ENCODE measurements around the gene ATG10.
A peak's percentile ranks its signal among the peaks of the same experiment; 100 is the strongest.
"Not testable (repeated sequence)": the region's sequence is repeated elsewhere in the genome, so short reads cannot be mapped to it uniquely, and the experiment has no call there.

The ATG10 gene

GRCh38 chr5:81983148-81983547 lies 11.3 kb downstream of the ATG10 start:
- not testable (repeated sequence) for DNase-seq

- DNase-seq: not testable (repeated sequence)
Observed at GRCh38 chr5:81983563-81983962, 11.7 kb downstream of the ATG10 start.

GRCh38 chr5:81986126-81986525 lies 14.3 kb downstream of the ATG10 start:
- DNase-seq: no peak

- DNase-seq: no peak
Observed at GRCh38 chr5:81989204-81989603, 17.4 kb downstream of the ATG10 start.

DNA sequence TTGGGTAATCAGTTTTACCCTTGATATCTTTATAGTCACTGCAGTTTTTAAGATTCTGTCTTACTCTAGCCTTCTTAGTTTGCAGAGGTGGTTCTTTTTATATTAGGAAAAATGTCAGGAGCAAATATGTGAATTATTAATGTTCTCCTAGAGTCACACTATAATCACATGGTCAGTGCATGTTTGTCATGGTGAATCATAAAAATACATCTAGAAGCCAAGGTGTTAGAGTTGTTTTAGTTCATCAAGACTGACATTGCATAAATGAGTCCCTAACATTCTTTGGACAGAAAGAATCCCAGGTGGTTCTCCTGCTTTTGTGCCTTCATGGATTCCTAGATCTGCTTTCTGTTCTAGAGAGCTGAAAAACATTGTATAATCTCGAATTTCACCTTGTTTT lies 22.9 kb downstream of the ATG10 start:
- no peak for DNase-seq

- no peak for DNase-seq
Observed at GRCh38 chr5:81995407-81995806, 23.6 kb downstream of the ATG10 start.

GRCh38 chr5:82004511-82004910 lies 32.7 kb downstream of the ATG10 start:
- DNase-seq: no peak

- not testable (repeated sequence) for DNase-seq
Observed at GRCh38 chr5:82009869-82010268, 38.0 kb downstream of the ATG10 start.

- DNase-seq: no peak
Observed at GRCh38 chr5:82010696-82011095, 38.9 kb downstream of the ATG10 start.

- no peak for DNase-seq
Observed at GRCh38 chr5:82011761-82012160, 39.9 kb downstream of the ATG10 start.

DNA sequence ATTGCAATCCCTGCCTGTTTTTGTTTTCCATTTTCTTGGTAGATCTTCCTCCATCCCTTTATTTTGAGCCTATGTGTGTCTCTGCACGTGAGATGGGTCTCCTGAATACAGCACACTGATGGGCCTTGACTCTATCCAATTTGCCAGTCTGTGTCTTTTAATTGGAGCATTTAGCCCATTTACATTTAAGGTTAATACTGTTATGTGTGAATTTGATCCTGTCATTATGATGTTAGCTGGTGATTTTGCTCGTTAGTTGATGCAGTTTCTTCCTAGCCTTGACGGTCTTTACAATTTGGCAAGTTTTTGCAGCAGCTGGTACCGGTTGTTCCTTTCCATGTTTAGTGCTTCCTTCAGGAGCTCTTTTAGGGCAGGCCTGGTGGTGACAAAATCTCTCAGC lies 42.8 kb downstream of the ATG10 start:
- DNase-seq: not testable (repeated sequence)

- peak in 1 of 2 experiments; percentile 12 for DNase-seq
Observed at GRCh38 chr5:82018462-82018861, 46.6 kb downstream of the ATG10 start.

DNA sequence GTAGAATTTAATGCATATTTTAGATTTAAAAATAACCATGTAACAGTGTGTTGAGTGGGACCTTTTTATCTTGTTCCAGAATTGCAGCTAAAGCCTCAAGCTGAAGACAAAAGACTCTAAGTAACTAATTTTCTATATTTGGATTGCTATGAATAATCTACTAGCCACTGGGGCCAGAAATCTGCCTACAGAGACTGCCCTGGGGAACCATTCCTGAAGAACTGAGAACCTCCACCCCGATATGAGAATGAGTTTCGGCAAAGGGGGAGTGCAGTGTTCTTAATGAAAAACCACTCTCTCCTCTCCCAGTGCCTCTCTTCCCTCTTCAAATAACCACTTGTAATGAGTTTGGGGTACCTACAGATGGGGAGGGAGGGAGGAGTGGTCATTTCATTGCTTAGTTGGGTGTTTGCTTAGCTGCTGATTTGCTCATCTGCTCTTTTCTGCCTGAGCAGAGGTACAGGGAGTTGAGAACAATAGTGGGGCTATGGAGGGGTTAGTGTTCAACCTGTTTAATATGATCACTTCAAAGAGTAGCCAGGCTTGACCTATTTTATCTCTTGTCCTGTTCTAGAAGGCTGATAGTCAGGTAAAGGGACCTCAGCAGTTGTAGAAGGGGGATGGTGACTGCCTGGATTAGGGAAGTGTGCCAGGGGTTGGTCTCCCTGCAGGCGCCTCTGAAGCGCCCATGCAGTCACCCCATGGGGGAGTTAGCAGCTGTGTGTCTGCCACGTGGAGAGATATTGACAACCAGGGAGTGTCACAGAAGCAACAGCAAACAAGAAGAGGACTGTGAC lies 47.7 kb downstream of the ATG10 start:
- DNase-seq: no peak

GRCh38 chr5:82022499-82022898 lies 50.7 kb downstream of the ATG10 start:
- no peak for DNase-seq

DNA sequence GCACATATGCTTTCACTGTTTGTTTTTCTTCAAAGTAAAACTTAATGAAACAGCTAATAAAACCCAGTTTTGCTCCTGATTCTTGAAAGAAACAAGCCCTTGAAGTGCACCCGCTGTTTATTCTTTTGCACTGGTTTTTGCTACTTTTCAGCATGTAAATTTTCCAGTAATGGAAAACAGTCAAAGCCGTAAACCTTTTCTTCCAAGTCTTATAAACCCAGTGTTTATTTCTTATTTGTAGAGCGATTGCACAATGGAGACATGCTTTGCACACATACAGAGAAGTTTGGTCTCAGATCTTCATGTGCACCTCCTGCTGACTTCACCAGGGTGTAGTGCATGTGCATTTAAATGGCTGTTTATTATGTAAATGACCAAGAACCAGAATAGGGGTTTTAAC lies 51.8 kb downstream of the ATG10 start:
- DNase-seq: no peak

DNA sequence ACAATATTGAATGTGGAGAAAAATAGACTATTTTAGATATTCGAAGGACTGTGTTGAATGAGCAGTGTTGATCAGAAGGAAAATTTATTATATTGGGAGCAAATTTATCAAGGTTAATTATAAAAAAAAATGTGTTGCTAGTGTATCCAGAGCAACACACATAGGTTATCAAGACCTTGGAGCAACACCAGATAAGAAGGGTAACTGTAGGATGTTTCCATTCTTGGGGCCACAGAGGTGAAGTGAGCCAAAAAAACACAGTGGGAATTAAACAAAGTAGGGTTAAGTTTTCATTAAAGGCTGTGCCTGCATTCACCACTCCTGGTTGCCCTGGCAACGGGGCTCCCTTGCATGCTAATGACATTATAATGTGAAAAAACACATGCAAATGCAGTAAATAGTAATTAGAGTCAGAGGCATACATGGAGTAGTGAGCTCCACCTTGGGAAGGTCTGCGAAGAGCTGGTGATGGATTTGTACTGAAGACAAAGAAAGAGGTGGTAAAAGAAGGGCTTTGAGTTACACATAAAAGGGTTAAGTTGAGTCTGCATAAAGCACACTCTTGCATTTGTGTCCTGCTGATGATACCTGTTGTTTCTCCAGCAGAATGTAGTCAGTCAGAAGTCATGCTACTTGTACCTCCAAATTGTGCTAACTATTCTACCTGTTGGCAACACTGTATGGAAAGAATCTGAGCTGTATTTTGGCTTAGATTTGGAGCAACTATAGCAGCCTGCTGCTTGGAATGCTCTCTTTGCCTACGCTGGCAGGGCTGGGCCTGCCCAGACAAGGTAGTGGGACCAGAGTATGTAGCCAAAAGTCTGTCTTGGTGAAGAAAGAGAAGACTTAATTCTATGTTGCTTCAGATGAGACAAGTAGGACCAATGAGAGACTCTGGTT lies 59.6 kb downstream of the ATG10 start:
- DNase-seq: no peak

- not testable (repeated sequence) for DNase-seq
Observed at GRCh38 chr5:82042894-82043293, 71.1 kb downstream of the ATG10 start.

- DNase-seq: no peak
Observed at GRCh38 chr5:82044010-82044409, 72.2 kb downstream of the ATG10 start.

GRCh38 chr5:82045554-82046275 lies 73.9 kb downstream of the ATG10 start:
- DNase-seq: no peak

DNA sequence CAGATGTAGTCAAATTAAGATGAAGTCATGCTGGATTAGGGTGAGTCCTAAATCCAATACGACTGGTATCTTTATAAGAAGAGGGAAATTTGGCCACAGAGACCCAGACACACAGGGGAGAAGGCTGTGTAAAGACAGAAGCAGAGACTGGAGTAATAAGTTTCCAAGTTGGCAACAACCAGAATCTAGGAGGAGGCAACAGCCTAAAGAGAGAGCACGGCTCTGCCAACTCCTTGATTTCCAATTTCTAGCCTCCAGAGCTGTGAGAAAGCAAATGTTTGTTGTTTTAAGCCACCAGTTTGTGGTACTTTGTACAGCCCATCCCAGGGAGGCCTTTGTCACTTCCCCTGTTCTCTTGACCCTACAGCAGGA lies 74.4 kb downstream of the ATG10 start:
- no peak for DNase-seq

GRCh38 chr5:82050955-82051354 lies 79.1 kb downstream of the ATG10 start:
- no peak for DNase-seq

DNA sequence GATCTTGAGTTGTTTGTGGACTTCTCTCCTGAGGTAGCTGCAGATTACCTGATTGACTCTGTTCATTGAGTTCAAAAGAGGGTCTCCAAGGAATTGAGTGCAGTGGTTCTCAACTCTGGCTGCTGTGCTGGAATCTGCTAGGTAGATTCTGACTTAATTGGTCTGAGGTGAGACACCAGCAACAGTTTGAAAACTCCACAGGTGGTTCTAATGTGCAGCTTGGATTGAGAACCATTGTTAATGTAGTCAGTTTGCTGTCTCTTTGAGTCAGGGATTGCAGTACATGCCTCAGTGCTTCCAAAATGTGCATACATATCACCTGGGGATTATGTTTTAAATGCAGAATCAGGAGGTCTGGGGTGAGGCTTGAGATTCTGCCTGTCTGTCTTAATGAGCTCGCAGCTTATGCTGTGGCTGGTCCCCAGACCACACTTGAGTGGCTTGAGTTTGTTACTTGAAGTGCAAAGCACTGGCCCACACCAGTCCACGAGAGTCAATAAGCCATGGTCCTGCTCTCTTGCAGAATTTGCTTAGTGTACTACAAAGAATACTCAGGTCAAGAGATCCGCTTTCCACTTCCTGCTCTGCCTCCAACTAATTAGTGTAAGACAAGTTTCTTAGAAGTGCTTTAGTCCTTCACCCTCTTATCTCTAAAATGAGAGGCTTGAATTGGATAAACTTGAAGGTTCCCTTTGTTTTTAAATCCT lies 82.3 kb downstream of the ATG10 start:
- DNase-seq: no peak

DNA sequence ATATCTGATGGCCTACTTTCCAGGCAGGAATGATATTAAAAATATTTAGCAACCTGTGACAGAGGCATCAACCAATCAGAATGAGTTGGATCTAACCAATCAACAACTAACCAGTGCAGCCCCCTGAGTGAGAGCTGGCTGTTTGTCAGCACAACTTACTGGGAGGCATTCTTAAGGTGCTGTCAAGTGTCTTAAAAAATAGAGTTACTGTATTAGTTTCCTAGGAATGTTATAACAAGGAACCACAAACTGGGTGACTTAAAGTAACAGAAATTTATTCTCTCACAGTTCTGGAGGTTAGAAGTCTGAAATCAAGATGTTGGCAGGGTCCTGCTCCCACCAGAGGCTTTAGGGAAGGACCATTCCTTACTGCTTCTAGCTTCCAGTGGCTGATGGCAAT lies 85.2 kb downstream of the ATG10 start:
- DNase-seq: no peak

Measured in cerebellar nuclear complex (tissue), 1 donor.